Limb (tissue), 2 donors: Measurements from ENCODE around the gene FAM184B.

Experiments
- DNase-seq, 2 donors: peaks; one replicate each; pipeline ENCODE4 v3.0.0-alpha.2; 2016; ENCODE audit errors: extremely low spot score in 2 of 2

FAM184B gene

DNA sequence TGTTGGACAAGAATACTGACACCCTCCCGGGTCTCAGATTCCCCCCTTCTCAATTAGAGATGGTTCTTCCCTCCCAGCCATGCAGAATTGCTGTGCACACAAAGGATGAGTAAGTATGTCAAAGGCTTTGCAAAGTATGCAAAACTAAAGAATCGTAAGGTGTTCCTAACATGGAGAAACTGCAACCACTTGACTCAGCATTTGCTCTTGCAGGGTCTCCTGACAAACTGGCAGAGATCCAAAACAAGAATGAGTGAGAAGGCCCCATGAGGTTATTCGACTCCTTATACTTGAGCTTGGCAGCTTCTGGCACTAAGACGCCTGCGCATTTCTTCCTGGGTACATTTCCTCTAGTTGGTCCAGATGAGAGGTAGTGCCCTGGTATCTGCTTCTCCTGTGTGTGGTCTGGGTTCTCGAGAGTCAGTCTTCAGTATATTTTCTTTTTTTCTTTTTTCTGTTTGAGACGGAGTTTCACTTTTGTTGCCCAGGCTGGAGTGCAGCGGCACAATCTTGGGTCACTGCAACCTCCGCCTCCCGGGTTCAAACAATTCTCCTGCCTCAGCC lies 8.2 kb downstream of the FAM184B start:
- DNase-seq: no peak

DNA sequence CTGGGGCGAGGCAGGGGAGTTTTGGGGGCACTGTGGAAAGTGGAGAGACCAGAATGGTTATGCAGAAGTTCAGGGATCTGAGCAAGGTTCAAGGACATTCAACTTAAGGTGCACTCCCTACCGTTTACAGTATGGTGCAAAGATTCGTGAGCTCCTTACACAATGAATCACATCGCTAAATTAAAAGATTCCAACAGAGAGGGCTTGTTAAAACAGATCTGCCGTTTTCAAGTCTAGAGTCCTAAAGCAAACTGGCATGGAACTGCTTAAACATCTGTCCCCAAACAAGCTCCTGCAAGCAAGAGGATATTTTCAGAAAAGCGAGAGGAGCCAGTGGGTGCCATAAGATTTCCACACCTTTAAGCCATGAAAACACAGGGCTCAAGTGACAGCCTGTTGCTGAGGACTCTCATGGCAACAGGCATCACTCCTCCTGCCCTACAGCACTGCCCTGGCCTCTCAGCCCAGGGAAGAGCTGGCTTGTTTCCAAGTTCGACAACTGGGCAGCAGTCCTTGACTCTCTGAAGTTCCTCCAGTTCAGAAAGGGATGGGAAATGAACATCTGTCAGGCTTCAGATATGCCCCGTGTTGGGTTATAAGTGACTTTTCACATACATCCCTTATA lies 10.0 kb downstream of the FAM184B start:
- no peak for DNase-seq

DNA sequence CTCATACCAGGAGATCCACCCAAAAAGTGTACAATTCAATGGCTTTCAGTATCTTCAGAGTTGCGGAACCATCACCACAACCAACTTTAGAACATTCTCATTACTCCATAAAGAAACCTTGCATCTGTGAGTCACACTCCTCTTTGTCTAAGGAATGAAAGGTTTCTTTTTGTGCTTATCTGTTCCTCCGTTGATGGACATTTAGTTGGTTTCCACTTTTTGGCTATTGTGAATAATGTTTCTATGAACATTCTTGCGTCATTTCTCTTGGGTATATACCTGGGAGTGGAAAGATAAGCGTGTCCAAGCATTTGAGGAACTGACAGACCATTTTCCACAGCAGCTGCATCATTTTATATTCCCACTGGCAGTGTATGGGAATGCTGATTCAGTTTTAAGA lies 10.6 kb downstream of the FAM184B start:
- DNase-seq: no peak

DNA sequence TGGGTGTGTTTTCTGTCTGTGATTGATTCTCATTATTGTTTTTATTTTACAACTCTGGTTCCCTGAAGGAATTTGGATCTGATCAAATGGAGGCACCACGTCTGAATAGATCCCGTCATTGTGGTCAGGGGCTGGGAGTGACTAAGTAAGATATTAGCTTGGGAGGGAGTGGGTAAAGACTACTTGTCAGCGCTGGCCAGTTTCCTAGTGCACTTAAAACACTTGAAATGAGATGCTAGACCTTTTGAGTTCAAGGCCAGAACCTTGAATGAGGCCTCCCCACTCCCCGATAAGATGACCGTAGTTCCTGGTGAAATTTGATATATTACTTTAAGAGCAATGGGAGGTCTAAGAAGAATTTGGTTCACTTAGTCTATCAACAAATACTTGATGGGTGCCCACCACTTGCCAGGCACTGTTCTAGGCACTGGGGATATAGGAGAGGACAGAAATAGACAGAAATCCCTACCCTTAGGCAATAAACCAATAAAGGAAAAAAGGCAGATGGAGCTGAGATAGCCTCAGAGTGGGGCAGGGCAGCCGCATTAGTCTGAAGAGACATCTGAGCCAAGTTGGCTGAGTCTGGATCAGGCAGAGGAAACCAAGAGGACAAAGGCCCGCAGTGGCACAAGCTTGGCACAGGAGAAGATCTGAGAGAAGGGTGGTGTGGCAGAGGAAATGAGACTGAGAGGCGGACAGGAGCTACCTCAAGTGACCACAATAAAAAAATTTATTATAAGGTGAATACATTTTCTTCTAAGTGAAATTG lies 11.8 kb downstream of the FAM184B start:
- no peak for DNase-seq

DNA sequence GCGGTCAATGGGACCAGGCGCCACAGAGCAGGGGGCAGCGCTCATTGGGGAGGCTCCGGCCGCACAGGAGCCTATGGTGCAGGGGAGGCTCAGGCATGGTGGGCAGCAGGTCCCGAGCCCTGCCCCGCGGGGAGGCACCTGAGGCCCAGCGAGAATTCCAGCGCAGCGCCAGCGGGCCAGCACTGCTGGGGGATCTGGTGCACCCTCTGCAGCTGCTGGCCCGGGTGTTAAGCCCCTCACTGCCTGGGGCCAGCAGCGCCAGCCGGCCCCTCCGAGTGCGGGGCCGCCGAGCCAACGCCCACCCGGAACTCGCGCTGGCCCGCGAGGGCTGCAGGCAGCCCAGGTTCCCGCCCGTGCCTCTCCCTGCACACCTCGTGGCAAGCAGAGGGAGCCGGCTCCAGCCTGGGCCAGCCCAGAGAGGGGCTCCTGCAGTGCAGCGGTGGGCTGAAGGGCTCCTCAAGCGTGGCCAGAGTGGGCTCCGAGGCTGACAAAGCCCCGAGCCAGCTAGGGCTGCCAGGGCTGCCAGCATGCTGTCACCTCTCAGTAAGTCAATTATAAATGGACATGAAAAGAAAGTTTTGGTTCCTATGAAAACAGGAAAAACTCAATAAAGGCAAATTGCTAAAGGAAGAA lies 14.5 kb downstream of the FAM184B start:
- no peak for DNase-seq

DNA sequence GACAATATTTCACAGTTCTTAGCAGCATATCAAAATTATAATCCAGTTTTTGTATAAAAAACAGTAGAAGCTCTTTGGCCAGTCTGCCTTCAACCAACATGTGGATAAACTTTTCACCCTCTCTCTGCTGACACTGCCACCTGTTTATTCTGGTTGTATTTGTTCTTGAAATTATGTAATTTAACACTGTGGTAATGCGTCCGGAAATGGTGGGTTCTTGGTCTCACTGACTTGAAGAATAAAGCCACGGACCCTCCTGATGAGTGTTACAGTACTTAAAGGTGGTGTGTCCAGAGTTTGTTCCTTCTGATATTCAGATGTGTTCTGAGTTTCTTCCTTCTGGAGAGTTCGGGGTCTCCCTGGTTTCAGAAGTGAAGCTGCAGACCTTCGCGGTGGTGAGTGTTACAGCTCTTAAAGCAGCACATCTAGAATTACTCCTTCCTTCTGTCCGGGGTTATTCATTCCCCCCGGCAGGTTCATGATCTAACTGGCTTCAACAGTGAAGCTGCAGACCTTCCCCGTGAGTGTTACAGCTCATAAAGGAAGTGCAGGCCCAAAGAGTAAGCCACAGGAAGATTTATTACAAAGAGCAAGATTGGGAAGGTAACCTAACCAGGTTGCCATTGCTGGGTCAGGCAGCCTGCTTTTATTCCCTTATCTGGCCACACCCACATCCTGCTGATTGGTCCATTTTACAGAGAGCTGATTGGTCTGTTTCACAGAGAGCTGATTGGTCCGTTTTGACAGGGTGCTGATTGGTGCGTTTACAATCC lies 15.7 kb downstream of the FAM184B start:
- no peak for DNase-seq

DNA sequence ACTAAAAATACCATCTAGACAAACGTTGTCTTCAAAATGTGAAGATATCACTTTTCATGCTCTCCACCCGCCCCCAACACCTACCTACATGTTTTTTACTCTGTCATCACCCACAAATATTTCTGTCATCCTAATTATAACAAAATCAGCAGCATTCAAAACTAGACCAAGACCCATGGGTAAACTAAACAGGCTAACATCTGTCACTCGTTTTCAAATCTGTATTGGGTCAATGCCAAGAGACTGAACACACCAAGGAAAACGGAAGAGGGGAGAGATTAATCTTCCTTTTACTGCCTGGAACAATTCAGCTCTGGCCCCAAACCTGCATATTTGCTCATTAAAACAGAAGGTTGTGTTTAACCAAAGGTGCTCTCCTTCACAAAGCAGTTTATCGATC lies 17.5 kb downstream of the FAM184B start:
- DNase-seq: no peak

DNA sequence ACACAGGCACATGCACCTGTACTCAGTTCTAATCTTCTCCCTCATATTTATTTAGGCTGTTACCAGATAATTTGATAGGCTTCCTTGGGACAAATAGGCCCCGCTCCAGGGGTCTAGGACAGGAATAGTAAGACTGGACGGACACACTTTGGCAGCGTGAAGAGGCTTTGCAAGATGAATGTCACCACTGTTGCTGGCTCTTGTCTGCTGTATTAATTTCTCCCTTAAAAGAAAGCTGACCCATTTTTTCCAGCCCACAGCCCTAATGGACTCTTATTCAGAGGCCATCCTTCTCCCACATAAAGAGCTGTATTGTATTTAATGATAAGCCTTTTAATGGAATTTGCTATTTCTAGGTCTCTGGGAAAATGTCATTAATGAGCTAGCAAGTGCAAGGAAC lies 18.0 kb downstream of the FAM184B start:
- no peak for DNase-seq

DNA sequence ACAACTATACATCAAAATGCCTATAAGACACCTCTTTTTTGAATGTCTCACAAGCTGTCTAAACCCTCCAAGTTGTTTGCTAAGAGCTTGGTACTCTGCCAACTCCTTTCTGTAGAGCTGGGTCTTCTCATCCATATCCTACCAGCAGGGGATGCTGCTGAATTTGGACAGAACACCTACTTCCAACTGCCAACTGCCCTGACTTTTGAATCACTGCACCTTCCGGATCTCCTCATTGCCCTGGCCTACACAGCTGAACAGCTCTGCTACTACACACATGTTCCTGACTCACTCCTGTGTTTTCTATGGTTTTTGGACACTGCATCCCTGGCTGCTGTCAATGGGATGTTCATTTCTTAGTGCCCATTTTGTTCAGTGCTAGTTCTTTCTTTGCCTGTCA lies 18.7 kb downstream of the FAM184B start:
- DNase-seq: no peak

DNA sequence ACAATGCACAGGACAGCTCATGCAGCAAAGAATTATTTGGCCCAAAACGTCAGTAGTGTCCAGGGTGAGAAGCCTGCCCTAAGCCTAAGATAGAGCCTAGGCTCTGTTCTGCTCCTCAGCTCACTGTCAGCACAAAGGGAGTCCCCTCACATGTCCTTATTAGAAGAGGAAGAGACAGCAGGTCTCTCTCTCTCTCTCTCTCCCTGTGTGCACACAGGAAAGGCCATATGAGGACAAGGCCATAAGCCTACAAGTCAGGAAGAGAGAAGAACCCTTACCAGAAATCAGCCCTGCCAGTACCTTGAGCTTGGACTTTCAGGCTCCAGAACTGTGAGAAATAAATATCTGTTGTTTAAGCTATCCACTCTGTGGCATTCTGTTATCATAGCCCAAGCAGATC lies 20.4 kb downstream of the FAM184B start:
- DNase-seq: no peak

DNA sequence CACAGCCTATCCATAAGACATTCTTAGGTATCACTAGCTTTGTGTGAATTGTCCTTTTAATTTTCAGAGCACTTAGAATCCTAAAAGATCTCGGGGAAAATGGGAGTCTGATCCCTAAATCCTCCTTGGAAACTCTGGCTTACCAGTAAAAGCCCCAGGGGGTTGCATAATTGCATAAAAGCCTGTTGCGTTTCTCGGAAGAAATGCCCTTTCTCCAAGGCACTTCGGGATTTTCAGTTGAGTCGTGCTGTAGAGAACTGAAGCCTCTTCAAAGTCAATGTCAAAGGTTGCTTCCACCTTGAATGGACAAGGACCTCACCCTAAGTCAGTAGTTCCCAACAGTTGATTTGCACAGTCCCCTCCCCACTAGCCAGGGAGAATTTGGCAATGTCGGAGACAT lies 20.8 kb downstream of the FAM184B start:
- DNase-seq: no peak

DNA sequence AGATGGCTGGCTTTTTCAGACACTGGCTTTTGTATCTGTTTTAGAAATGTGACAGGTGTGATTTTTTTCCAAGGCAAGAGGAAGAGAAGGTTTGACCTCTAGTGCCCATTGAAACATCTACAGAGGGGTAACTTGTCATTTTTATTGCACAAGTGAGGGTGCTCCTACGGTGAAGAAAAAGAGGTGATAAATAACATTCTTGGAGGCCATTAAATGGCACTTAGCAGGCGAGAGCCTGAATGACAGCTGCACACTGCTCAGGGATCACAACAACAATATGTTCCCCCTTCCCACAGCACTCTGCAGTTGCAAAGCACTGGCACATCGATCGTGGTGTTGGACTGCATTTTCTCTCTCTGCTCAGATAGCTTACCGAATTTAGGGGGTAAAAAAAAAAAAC lies 22.9 kb downstream of the FAM184B start:
- no peak for DNase-seq

DNA sequence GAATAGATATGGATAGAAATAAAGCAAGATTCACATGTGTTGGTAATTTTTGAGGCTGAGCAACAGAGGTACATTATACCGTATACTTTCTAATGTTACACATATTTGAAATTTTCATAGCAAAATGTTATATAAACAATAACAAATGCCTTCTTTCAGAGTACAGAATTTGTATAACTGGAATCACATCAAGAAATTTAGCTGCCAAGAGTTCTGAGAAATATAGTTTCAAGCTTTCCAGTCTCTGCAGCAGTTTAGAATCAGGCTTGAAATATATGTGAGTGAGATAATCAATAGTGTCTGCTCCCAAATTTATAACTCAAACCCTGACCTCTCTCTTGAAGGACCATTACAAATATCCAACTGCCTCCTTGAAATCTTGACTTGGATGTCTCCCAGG lies 23.8 kb downstream of the FAM184B start:
- no peak for DNase-seq

DNA sequence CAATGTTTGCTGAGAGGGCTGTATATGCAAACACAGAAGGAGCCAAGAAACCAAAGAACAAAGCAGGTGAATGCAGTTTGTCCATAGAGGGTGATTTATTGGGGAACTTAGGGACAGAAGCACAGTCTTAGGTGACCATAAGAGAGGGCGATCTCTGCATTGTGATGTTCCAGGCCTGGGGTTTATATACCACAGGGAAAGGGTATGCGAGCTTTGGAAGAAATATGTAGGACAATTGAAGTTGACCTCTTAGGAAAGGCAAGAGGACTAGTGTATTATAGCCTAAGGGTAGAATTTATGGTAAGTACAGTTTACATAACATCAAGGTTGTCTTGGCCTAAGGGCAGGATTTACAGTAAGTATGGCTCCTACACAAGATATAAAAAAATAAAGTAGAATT lies 27.8 kb downstream of the FAM184B start:
- DNase-seq: no peak

DNA sequence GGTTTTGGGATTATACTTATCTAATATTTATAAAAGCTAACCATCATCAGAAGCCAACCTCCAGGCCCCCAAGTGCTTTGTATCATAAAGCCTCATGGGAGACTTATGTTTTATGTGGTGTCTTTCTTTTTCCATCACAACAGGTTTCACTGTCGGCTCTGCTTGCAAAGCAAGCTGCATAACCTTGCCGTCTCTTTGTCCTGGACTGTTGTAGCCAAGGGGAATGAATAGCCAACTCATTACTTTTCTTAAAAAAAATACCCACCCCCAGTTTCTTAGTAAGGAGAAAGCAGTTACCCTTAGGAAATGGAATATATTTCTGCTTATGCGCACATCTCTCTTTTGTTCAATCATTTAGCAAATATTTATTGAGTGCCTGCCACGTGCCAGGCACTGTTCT lies 40.7 kb downstream of the FAM184B start:
- no peak for DNase-seq

DNA sequence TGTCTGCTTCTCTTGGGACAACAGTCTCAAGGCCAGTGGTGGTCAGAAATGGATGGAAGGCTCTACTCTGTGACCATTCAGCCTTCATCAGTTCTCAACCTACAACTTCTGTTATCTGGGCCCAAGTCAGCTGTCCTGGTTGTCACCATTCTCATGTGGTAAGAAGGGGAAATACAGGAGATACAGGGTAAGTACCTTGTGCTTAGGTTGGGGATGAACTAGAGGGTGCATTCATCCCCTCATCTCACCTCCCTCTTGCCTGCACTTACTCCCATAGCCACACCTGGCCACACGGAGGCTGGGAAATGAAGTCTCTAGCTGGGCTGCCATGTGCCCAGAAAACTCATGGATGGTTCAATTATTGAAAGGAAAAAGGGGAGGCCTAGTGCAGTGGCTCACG lies 44.9 kb downstream of the FAM184B start:
- DNase-seq: no peak

DNA sequence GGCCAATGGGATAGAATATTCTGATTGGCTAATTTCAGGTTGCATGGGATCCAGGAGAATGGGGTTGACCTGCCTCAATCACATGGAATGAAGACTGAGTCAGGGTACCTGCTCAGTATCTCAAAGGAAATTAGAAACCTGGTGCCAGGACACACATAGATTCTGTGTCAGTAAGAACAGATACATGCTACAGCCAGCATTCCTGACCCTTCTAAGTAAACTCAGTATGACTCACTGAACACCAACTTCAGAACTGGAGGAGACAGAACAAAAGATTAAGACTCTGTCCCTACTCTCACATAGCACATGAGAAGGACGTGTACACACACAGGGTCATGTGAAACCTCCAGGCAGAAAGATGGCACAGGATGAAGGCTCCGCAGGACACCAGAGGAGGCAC lies 54.5 kb downstream of the FAM184B start:
- DNase-seq: no peak

DNA sequence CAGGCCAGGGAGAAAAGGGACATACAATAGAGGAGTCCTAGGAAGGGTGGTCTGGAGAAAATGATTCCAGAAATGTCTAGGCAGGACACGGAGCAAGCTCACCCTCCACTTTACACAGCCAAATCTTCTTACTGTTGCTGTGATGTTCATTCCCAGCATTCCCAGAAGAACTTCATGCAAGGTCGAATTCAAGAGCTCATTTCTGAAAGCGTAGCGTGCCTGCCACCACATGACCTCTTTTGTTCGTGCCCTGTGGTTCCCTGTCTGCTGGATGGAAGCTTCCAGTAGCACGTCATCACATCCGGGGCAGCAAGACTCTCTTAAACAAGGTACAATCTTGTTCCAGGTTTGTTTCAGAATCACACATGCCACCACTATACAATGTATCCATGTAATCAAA lies 57.8 kb downstream of the FAM184B start:
- DNase-seq: no peak

DNA sequence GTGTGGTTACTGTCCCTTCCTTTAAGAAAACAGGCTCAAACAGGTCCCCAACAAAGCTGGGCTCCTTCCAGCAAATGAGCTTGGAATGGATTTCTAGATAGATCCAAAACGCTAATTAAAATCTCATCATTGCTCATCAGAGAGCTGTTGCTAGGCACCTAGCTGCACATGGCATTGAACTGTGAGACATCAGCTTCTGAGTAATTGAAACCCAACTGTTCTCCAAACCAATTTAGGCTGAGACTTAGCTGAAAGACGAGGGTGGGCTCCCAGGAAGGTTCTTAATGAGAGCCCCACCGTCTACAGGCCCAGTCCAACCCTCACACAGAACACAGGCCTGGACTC lies 59.1 kb downstream of the FAM184B start:
- no peak for DNase-seq

DNA sequence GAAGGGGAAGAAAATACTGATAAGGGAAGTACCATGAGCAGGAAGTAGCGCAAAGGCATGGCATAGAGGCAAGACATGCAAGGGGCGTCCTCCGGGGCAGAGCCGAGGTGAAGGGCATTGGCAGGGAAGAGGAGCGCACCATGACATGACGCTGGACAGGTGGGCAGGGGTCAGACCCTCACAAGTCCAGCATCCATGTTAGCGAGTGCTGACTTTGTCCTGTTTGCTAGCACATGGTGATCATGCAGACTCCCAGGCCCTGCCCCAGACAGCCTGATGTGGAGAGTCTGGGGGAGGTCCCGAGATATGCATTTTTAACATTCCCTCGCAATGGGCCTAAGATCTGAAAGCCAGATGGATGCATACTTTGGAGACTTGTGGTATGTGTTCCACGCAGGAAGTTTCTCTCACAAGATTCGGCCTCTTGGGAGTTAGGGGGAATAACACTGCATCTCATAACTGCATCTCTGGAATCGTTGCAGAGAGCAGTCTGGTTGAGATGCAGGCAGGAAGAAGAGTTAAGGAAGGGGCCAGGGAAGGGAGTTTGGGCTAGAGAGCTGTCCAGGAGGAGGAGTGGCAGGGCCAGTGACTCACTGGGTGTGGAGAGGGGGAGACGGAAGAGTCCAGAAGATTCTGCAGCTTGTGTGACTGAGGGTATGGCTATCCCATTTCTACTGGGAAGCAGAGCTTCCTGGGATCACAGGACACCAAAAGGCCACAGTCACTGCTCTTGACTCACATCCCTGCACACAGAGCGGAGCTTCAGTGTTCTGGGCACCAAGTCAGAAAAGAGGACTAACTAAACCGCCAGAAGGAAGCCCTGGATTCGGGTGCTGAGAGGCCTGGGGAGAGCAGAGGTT lies 59.7 kb downstream of the FAM184B start:
- DNase-seq: no peak

DNA sequence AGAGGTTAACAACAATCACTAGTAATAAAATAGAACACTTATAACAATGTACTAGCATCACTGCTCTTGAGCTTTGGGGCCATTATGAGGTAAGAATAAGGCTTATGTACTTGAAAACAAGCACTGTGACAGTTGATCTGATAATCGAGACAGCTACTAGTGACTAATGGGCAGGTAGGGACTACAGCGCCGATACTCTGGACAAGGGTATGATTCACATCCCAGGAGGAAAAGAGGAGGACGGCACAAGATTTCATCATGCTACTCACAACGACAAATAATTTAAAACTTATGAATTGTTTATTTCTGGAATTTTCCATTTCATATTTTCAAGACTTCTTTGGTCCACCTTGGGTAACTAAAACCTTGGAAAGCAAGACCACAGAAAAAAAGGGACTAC lies 62.3 kb downstream of the FAM184B start:
- no peak for DNase-seq
